Skeletal muscle satellite cell (primary cell): ENCODE measurements around the gene RPL13.

Experiments
- H3K27me3 ChIP-seq: 2 replicates; pipeline ENCODE4 v1.7.0; 2013; ENCODE audit warnings: low read length; ENCODE audit not compliant: control insufficient read depth, insufficient read depth
- H3K36me3 ChIP-seq: 2 replicates; pipeline ENCODE4 v1.7.0; 2013; ENCODE audit warnings: mild to moderate bottlenecking, control low read depth, low read length; ENCODE audit not compliant: insufficient read depth
- H3K4me1 ChIP-seq: 2 replicates; pipeline ENCODE4 v1.7.0; 2013; ENCODE audit warnings: low read length; ENCODE audit not compliant: control insufficient read depth, insufficient read depth
- H3K4me2 ChIP-seq: 2 replicates; pipeline ENCODE4 v1.7.0; 2013; ENCODE audit warnings: mild to moderate bottlenecking, low read length
- H3K4me3 ChIP-seq: 2 replicates; pipeline ENCODE4 v1.7.0; 2013; ENCODE audit warnings: low read length
- H3K9ac ChIP-seq: 2 replicates; pipeline ENCODE4 v1.7.0; 2013; ENCODE audit warnings: mild to moderate bottlenecking, low read depth, low read length, moderate library complexity
- H3K9me3 ChIP-seq: replicated peaks from 2 replicates; pipeline ENCODE4 v1.7.0; 2013; ENCODE audit warnings: mild to moderate bottlenecking, control low read depth, low read length

Gene RPL13

DNA sequence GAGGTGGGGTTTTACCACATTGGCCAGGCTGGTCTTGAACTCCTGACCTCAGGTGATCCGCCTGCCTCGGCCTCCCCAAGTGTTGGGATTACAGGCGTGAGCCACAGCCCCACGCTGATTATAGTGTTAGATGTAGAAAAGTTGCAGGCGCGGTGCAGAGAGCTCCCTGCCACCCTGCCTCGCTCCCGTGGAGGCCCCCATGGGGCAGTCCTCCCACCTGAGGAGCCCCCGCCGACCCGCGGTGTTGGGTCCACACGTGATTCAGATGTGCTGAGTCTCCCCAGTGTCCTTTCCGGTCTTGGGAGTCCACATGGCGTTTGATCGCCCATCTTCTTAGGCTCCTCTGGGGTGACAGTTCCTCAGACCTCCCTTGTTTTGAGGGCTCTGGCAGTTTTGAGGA, 5.2 kb upstream of the RPL13 start:
- no peaks in the 10 kb centered on the region for H3K27me3 ChIP-seq
- H3K36me3 ChIP-seq: peaks cover 55% of the 10 kb centered on the region

DNA sequence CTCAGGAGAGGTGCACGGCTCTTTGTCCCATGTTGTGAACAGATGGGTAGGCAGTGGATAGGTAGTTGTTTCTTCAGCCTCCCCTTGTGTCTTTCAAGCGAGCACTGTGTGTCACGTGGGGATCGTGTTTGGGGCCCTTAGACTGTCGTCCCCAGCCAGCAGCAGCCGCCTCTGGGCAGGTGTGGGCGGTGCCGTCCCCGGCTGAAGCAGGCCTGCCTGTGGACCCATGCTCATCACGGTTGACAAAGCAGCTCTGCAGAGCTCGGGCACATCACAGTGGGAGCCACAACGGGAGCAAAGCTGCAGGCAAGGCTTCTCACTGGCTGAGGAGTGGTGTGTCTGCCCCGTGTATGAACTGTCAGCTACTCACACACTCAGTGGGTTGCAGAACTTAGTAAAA, 4.7 kb upstream of the RPL13 start:
- H3K4me3 ChIP-seq: no peak overlapping the region
- H3K4me1 ChIP-seq: peaks cover 15% of the 10 kb centered on the region

More for the DNA sequence above, 5.2 kb upstream of the RPL13 start:
- H3K4me1 ChIP-seq: peaks cover 15% of the 10 kb centered on the region
- H3K4me2 ChIP-seq: no peak overlapping the region
- no peak overlapping the region for H3K9ac ChIP-seq
- H3K9me3 ChIP-seq: no peaks in the 10 kb centered on the region
- H3K4me3 ChIP-seq: no peak overlapping the region

DNA sequence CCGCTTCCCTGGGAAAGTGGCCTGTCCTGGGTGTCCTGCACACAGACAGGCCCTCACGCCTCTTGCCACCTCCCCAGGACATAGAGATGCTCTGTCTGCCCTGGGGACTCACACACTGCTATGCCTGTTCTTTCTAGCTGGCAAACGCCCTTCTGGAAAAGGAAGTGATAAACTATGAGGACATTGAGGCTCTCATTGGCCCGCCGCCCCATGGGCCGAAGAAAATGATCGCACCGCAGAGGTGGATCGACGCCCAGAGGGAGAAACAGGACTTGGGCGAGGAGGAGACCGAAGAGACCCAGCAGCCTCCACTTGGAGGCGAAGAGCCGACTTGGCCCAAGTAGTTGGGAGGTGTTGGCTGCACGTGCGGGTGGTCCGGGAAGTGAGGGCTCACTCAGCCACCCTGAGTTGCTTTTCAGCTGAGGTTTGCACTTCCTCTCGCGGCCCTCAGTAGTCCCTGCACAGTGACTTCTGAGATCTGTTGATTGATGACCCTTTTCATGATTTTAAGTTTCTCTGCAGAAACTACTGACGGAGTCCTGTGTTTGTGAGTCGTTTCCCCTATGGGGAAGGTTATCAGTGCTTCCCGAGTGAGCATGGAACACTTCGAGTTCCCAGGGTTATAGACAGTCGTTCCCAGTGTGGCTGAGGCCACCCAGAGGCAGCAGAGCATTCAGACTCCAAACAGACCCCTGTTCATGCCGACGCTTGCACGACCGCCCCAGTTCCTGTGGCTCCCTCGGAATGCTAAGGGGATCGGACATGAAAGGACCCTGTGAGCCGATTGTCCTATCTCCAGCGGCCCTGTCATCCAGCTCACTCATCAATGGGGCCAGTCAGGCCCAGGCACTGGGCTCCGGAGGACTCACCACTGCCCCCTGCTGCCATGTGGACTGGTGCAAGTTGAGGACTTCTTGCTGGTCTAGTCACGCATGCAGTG, 3.5 kb upstream of the RPL13 start:
- Histone ChIP-seq H3K4me2 (no peak overlapping the region), H3K4me3 (no peak overlapping the region), H3K9ac (no peak overlapping the region), H3K9me3 (no peaks in the 10 kb centered on the region), H3K4me1 (peaks cover 18% of the 10 kb centered on the region), H3K36me3 (peaks cover 52% of the 10 kb centered on the region), H3K27me3 (no peaks in the 10 kb centered on the region)

More for the DNA sequence above, 4.7 kb upstream of the RPL13 start:
- H3K9ac ChIP-seq: no peak overlapping the region
- no peak overlapping the region for H3K4me2 ChIP-seq
- H3K9me3 ChIP-seq: no peaks in the 10 kb centered on the region
- peaks cover 52% of the 10 kb centered on the region for H3K36me3 ChIP-seq
- no peaks in the 10 kb centered on the region for H3K27me3 ChIP-seq

DNA sequence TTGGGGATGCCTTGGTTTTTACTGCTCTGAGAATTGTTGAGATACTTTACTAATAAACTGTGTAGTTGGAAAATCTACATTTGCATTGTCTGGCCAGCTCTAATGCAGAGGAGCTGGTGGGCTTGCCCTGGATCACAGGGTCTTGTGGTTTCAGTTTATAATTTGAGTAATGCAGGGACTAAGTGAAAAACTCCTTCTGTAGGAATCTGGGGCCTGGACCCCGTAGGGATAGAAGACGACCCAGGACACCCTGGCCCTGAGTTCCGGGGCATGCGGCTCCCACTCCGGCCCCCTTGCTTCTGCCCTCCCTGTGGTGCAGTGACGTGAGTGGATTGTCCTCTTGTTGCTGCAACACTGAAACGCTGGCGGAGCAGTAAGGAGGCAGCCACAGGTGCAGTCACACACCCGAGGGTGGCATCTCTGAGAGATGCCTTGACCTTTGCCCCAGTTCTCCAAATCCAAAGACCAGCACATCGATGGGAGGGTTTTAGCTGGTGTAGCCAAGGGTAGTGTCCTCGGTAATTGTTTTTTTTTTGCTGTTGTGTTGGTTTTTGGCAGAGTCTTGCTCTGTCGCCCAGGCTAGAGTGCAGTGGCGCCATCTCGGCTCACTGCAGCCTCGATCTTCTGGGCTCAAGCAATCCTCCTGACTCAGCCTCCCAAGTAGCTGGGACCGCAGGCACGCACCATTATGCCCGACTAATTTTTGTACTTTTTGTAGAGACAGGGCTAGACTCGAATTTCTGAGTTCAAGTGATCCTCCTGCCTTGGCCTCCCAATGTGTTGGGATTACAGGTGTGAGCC, 2.6 kb upstream of the RPL13 start:
- Histone ChIP-seq H3K9ac (no peak overlapping the region), H3K4me3 (no peak overlapping the region), H3K9me3 (no peaks in the 10 kb centered on the region), H3K4me1 (peaks cover 27% of the 10 kb centered on the region), H3K27me3 (no peaks in the 10 kb centered on the region), H3K36me3 (peaks cover 54% of the 10 kb centered on the region), H3K4me2 (no peak overlapping the region)

DNA sequence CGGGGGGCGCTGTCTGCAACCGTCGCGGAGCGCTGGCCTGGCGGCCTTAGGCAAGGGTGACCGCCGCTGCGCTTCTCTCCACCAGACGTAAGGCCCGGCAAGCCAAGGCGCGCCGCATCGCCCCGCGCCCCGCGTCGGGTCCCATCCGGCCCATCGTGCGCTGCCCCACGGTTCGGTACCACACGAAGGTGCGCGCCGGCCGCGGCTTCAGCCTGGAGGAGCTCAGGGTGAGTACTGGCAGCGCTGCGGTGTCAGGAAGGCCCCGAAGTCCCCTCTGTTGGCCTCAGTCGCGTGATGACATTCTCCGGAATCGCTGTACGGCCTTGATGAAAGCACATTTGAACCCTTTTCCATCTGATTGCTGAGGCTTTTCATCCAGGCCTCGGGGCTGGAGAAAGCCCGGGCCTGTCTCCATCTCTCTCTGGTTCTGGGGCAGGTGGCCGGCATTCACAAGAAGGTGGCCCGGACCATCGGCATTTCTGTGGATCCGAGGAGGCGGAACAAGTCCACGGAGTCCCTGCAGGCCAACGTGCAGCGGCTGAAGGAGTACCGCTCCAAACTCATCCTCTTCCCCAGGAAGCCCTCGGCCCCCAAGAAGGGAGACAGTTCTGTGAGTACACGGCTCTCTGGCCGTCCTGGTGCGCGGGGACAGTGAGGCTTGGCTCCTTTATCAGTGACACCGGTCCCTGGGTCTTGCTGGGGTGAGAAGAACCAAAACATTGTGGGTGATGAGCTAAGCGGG, 831 bp downstream of the RPL13 start:
- Histone ChIP-seq H3K9me3 (no peaks in the 10 kb centered on the region), H3K36me3 (peaks cover 55% of the 10 kb centered on the region), H3K4me1 (peaks cover 60% of the 10 kb centered on the region), H3K4me3 (peak overlapping the region; percentile 90), H3K9ac (peak overlapping the region; percentile 98), H3K4me2 (peak overlapping the region; percentile 84), H3K27me3 (no peaks in the 10 kb centered on the region)

DNA sequence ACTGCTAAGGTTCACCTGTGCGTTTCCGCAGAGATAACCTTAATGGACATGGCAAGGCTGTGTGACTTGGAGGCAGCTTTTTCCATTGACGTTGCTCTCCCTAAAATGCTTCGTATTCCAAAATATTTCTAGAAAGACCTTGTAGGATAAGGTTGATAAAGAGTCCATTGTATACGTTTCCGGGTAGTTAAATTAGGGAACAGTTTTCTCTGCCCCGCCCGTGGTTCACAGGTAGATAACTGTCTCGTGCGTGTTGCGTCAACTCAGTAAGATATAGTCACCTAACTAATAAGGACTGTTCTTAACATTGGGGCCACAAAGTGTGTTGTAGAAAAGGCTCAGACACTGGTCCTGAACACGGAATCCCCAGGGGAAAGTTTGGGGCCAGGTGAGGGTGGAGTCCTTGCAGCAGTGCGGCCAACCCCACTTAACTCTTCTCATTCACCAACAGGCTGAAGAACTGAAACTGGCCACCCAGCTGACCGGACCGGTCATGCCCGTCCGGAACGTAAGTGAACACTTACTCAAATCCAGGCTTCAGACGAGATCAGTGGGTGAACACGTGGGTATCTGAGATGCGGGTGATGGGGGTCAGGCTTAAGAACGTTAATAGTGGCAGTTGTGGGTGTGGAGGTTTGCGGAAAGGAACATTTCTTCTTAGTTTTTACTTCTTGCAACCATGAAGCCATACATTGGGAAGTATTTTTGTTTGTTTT, 1.6 kb downstream of the RPL13 start:
- Histone ChIP-seq H3K27me3 (no peaks in the 10 kb centered on the region), H3K9me3 (no peaks in the 10 kb centered on the region), H3K36me3 (peaks cover 48% of the 10 kb centered on the region), H3K9ac (peak overlapping the region; percentile 98), H3K4me1 (peaks cover 60% of the 10 kb centered on the region), H3K4me2 (peak overlapping the region; percentile 84), H3K4me3 (peak overlapping the region; percentile 90)

DNA sequence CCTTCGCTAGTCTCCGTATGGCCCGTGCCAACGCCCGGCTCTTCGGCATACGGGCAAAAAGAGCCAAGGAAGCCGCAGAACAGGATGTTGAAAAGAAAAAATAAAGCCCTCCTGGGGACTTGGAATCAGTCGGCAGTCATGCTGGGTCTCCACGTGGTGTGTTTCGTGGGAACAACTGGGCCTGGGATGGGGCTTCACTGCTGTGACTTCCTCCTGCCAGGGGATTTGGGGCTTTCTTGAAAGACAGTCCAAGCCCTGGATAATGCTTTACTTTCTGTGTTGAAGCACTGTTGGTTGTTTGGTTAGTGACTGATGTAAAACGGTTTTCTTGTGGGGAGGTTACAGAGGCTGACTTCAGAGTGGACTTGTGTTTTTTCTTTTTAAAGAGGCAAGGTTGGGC, 2.5 kb downstream of the RPL13 start:
- no peaks in the 10 kb centered on the region for H3K9me3 ChIP-seq
- peak overlapping the region; percentile 90 for H3K4me3 ChIP-seq
- H3K4me1 ChIP-seq: peaks cover 60% of the 10 kb centered on the region
- peak overlapping the region; percentile 84 for H3K4me2 ChIP-seq
- no peaks in the 10 kb centered on the region for H3K27me3 ChIP-seq
- peak overlapping the region; percentile 98 for H3K9ac ChIP-seq
- H3K36me3 ChIP-seq: peaks cover 41% of the 10 kb centered on the region

GRCh38 chr16:89563639-89564392, 3.3 kb downstream of the RPL13 start:
- Histone ChIP-seq H3K4me3 (peak overlapping the region; percentile 90), H3K4me1 (peaks cover 58% of the 10 kb centered on the region), H3K9me3 (no peaks in the 10 kb centered on the region), H3K27me3 (no peaks in the 10 kb centered on the region), H3K4me2 (peak overlapping the region; percentile 84), H3K36me3 (peaks cover 40% of the 10 kb centered on the region), H3K9ac (peak overlapping the region; percentile 24)

DNA sequence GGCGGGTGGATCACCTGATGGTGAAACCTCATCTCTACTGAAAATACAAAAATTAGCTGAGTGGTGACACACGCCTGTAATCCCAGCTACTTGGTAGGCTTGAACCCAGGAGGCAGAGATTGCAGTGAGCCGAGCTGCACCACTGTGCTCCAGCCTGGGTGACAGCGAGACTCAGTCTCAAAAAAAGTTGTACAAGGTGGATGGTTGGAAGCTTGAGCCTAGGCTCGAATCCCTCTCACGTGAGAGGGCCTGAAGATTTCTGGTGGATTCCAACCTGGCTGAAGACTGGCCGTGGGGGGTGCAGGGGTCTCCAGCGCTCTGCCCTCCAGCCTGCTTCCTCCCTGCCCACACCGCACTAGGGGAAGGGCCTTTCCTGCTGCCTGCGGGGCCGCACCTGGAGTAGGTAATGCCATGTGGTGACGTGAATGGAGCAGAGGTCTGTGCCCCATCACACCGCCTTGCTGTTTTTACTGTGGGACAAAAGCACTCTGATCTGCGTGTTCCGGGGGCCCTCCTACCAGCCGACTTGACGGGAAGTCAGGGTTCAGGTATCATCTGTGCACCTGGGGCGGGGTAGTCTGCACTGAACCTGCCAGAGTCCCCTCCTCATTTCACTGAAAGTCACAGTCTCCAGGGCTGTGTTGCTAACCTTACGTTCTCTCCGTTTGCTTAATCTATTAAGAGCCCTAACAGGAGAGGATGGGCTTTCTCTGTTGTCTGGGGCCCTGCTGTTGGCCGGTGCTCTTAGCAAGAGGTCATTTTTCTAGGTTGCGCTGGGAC, 4.2 kb downstream of the RPL13 start:
- Histone ChIP-seq H3K4me2 (peak overlapping the region; percentile 84), H3K9ac (peak overlapping the region; percentile 28), H3K9me3 (no peaks in the 10 kb centered on the region), H3K4me1 (peaks cover 51% of the 10 kb centered on the region), H3K4me3 (peak overlapping the region; percentile 90), H3K36me3 (peaks cover 40% of the 10 kb centered on the region), H3K27me3 (no peaks in the 10 kb centered on the region)

DNA sequence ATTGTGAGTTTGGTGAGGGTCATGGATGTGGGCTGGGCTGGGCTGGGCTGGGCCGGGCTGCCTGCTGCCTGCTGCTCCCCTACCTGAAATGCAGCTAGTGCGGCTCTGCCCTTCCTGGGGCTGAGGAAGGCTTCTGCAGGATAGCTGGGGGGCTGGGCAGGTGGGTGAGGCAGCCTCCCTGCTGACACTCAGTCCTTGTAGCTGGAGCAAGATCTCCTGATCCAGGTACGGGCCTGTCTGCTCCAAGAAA, 4.7 kb downstream of the RPL13 start:
- Histone ChIP-seq H3K9ac (peak overlapping the region; percentile 28), H3K4me2 (peak overlapping the region; percentile 84), H3K4me1 (peaks cover 46% of the 10 kb centered on the region), H3K4me3 (no peak overlapping the region), H3K9me3 (no peaks in the 10 kb centered on the region), H3K36me3 (peaks cover 40% of the 10 kb centered on the region), H3K27me3 (no peaks in the 10 kb centered on the region)
